ENCODE results near the gene SIL1.

Gene SIL1

DNA sequence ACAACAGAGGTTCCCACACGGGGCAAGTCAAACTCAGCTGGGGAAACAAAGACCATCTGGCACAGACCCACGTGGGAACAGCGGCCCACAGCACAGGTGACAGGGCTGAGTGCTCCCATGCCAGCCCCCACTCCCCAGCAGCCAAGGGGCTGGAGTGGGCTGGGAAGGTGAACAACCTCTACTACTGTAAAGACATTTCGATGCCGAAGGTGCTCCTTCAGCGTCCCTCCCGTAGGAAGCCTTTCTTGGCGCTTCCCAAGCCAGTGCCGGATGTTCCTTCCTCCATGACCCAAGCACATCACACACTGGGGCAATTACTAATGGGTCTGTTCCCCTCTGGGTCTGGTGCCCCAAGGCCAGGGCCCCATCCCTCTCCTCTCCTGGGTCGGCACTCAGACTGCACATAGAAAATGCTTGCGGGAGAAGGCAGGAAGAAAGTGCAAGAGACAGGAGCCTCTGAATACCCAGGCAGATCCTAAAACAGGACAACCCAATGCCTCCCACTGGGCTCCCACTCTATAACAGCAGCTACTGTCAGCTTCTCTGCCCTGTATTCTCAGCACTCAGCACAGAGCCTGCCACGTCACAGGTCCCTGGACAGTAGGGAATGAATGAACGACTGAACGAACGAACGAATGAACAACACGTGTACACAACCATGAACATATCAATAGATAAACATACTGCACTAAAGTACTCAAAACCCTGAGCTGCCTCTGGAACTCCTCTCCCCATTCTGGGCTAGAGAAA lies 246.0 kb downstream of the SIL1 start:
- DNase-seq (ENCODE audit: low read depth in 2 of 2), result no peak
- no peak overlapping the region for H3K4me3 ChIP-seq (replicated peaks in 1 of 2; ENCODE audit: low read depth in 2 of 2, low read length in 2 of 2)
- TF ChIP-seq, protein P1, sequence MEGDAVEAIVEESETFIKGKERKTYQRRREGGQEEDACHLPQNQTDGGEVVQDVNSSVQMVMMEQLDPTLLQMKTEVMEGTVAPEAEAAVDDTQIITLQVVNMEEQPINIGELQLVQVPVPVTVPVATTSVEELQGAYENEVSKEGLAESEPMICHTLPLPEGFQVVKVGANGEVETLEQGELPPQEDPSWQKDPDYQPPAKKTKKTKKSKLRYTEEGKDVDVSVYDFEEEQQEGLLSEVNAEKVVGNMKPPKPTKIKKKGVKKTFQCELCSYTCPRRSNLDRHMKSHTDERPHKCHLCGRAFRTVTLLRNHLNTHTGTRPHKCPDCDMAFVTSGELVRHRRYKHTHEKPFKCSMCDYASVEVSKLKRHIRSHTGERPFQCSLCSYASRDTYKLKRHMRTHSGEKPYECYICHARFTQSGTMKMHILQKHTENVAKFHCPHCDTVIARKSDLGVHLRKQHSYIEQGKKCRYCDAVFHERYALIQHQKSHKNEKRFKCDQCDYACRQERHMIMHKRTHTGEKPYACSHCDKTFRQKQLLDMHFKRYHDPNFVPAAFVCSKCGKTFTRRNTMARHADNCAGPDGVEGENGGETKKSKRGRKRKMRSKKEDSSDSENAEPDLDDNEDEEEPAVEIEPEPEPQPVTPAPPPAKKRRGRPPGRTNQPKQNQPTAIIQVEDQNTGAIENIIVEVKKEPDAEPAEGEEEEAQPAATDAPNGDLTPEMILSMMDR (IDR thresholded peaks at IDR 0.05; ENCODE audit: low read depth, low read length), result no peak

DNA sequence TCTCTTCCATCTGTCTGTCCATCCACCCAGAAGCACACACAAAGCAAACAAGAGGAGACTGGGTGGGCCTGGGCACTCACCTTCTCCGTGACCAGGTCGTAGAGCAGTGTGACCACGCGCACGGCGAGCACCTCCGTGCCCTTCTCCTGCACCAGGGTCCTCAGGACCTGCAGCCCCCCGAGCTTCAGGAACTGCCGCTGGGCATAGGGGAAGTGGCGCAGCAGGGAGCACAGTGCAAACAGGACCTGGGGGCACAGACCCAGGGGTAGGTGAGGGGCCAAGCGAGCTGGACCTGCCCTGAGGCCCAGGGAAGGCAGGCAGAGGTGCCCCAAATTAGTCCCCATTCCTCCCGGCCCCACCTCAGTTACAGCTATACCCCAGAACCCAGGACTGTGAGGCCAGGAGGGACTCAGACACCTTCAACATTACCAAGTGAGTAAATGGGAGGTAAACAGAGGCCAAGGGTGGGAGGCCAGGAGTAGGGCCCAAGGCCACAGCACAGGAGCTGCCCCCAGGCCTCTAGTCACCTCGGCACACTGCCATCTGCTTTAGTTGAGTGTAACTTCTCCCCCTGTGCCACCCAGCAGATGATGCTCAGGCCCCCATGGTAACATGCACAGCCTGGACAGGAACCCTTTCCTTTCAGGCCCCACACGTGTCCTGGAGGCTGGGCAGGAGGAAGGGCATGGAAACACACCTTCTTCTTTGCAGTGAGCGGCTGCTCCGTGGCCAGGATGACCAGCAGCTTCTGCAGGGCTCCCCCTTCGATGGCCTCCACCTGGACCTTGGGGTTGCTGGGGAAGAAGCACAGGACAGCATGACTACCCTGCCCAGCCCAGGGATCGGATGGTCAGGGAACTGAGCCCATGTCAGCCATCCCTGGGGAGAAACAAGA lies 246.8 kb downstream of the SIL1 start:
- TF ChIP-seq, protein P1 (IDR thresholded peaks at IDR 0.05; ENCODE audit: low read depth, low read length), result no peak
- DNase-seq (ENCODE audit: low read depth in 2 of 2), result no peak
- no peak overlapping the region for H3K4me3 ChIP-seq (replicated peaks in 1 of 2; ENCODE audit: low read depth in 2 of 2, low read length in 2 of 2)

DNA sequence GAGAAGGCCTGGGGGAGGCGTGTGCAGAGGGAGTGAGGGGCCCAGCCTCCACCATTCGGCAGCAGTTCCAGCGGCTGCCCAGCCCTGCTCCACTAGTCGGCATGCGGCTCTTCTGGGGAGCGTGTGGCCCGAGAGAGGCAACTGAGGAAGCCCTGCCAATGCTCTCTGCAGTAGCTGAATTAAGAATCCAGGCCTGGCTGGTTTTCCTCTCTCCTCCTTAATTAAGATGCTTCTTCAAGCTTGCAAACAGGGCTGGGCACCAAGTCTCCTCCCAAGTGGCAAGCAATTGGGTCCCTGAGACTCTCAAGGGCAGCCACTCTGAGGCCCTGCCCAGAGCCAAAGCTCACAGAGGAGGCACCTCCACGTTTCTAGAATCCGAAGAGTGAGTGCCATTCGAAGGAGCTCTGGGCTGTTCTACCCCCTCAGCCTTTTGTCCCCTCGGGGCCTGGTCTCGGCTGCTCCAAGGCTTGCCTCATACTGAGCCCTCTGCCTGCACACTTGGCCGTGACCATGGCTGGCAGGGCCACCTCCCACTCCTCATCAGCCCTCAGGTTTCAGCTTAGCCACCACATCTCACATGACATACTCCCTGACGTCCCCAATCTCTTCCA lies 247.6 kb downstream of the SIL1 start:
- TF ChIP-seq, protein P1 (IDR thresholded peaks at IDR 0.05; ENCODE audit: low read depth, low read length), result no peak
- no peak overlapping the region for H3K4me3 ChIP-seq (replicated peaks in 1 of 2; ENCODE audit: low read depth in 2 of 2, low read length in 2 of 2)
- no peak for DNase-seq (ENCODE audit: low read depth in 2 of 2)

DNA sequence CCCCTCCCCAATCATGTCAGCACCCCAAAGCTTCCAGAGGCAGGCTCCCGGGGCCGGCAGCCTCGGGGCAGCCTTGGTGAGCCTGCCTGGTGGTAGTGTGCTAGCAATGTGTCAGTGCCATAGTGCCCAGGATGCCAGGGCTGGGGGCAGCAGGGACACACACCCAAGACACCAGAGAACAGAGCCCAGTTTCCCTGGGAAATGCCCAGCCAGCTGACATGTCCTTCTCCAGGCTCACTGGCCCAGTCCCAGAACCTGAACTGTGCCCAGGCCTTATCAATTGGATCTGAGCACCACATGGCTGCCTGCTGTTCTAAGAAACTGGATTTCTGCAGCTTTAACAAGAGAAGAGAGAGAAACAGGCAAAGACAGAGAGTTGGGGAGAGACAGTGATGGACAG lies 248.2 kb downstream of the SIL1 start:
- no peak overlapping the region for H3K4me3 ChIP-seq (replicated peaks in 1 of 2; ENCODE audit: low read depth in 2 of 2, low read length in 2 of 2)
- TF ChIP-seq, protein P1 (IDR thresholded peaks at IDR 0.05; ENCODE audit: low read depth, low read length), result no peak
- DNase-seq (ENCODE audit: low read depth in 2 of 2), result no peak

DNA sequence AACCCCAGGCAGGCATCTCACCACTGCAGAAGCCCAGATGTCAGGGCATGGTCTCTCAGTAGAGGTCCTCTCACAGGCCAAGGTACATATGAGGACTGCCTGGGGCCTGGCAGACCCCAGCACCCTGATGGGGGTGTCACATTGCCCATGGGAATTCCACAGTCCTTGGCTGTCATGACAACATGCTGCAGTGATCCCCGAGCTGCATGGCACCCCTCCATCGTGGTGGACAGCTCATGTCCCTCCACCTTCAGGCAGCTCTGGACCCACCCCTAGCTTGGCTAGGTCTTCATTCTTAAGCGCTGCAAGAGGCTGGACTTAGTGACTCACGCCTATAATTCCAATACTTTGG lies 249.0 kb downstream of the SIL1 start:
- DNase-seq (ENCODE audit: low read depth in 2 of 2), result no peak
- no peak overlapping the region for H3K4me3 ChIP-seq (replicated peaks in 1 of 2; ENCODE audit: low read depth in 2 of 2, low read length in 2 of 2)
- TF ChIP-seq, protein P1 (IDR thresholded peaks at IDR 0.05; ENCODE audit: low read depth, low read length), result no peak

DNA sequence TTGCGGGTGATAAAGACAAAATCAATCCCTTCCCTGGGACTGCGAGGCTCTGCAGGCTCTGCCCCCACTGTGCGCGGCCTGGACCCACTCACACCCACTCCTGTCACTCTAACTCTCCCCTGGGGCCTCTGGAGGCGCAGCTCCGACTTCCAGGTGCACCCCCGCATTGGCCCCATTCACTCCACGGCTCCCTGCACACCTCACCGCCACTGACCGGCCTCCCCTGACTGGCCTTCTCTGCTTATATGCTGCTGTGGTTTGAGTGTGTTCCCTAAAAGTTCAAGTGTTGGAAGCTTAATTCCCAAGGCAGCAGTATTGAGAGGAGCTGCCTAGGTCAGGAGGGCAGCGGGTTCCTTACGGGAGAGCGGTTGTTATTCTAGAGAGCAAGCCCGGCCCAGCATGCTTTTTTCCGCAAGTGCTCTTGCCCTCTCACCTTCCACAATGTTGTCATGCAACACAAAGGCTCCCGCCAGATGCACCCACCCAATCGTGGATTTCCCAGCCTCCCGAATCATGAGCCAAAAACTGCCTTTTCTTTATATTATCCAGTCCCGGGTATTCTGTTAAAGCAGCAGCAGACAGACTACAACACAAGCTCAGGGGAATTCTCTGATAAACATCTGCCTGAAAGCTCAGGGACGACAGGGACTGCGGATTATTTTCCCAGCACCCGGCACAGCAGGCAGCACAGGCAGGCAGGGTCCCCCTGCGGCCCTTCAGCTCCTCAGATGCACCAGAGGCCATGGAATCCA lies 249.5 kb downstream of the SIL1 start:
- TF ChIP-seq, protein P1 (IDR thresholded peaks at IDR 0.05; ENCODE audit: low read depth, low read length), result no peak
- no peak for DNase-seq (ENCODE audit: low read depth in 2 of 2)
- H3K4me3 ChIP-seq (replicated peaks in 1 of 2; ENCODE audit: low read depth in 2 of 2, low read length in 2 of 2), result no peak overlapping the region
